ENCODE results near the gene LRRC75B.

Gene LRRC75B

GRCh38 chr22:24584871-24585411 is 7.9 kb downstream of the LRRC75B start:
- no peak for DNase-seq

- DNase-seq, result no peak
Measured at GRCh38 chr22:24584166-24584790, 8.6 kb downstream of the LRRC75B start.

DNA sequence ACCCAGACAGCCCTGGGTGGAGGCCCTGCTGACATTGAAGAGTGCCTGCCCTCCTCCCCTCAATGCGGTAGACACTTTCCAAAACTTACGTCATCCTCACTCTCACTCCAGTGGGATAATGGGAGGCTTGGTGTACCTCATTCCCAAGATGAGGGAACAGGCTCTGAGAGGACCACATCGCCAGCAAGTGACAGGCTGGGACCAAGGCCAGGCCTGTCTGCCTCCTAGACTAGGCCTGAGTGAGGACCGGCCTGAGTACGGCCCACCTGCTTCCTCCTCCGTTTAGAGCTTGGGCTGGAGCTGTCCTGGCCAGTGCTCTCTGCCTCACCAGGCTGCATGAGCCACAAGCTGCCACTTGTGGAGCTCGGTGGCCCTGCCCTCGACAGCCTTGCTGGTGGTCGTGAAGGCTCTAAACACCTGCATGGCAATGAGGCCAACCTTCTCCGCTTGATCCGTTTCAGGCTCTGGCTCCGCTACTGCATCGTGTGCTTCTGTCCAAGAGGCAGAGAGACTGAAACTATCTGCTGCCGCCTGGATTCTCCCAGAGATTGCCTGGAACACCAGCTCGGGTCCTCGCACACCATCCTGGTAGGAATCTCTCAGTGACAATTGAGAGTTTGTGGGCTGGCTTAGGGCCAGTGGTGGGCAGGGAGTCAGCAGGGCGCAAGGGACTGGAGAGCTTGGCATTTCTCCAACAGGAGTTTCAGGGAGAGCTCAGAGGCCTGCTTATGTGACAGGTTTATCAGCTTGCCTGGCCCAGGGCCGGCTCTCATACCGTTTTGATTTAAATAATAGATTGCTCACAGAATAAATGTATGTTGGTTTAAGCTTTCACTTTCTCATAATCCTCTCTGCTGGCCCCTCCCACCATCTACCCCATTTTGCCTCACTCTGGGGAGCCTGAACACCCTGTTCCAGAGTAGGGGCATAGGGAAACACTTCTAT is 9.4 kb downstream of the LRRC75B start:
- no peak for DNase-seq

- DNase-seq, result no peak
Measured at GRCh38 chr22:24582056-24582814, 10.6 kb downstream of the LRRC75B start.

GRCh38 chr22:24580276-24580675 is 12.6 kb downstream of the LRRC75B start:
- DNase-seq, result peak; percentile 71

- DNase-seq, result no peak
Measured at GRCh38 chr22:24579258-24579601, 13.6 kb downstream of the LRRC75B start.

GRCh38 chr22:24578355-24579257 is 14.3 kb downstream of the LRRC75B start:
- no peak for DNase-seq

DNA sequence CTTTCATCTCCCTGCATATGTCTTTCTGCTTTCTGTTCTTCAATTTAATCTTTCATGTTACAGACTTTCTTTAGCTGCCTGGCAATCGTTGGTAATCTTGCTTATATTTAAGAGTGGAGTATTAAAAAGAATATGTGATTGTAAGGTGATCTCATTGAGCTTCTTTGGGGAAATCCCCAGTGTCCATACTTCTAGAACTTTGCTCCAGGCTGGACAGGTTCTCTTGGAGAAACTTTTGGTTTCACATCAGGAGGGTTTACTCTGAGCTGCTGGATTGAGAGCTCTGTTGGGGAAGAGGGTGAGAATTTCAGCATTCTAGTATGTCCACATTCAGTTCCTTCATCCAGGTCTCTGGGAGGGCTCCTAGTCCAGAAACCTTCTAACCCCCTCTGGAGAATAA is 16.1 kb downstream of the LRRC75B start:
- DNase-seq, result no peak

DNA sequence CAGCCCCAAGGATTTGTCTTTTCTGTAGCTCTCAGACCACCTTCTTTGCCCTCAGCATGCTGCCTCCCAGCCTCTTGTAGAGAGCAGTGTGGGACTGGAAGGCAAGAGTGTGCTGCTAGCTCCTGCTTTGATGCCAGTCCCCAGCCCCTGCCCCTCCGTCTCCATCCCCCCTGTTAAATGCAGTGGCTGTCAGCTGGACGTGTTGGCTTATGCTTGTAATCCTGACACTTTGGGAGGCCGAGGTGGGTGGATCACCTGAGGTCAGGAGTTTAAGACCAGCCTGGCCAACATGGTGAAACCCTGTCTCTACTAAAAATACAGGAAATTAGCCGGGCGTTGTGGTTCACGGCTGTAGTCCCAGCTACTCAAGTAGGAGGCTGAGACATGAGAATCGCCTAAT is 21.6 kb downstream of the LRRC75B start:
- no peak for DNase-seq

DNA sequence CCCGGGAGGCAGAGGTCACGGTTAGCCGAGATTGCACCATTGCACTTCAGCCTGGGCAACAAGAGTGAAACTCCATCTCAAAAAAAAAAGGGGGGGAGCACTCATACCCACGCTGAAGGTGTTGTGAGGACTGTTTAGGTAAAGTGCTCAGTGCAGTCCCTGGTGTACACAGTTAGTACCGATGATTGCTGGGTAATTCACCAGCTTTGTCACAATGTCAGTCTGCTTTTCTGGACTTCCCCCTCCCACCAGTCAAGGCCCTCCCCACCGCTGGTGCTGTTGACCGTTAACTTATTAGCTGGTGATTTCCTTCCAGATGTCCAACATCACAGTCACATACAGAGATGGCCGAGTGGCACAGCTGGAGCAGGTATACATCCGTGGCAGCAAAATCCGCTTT is 25.2 kb downstream of the LRRC75B start:
- DNase-seq, result no peak

DNA sequence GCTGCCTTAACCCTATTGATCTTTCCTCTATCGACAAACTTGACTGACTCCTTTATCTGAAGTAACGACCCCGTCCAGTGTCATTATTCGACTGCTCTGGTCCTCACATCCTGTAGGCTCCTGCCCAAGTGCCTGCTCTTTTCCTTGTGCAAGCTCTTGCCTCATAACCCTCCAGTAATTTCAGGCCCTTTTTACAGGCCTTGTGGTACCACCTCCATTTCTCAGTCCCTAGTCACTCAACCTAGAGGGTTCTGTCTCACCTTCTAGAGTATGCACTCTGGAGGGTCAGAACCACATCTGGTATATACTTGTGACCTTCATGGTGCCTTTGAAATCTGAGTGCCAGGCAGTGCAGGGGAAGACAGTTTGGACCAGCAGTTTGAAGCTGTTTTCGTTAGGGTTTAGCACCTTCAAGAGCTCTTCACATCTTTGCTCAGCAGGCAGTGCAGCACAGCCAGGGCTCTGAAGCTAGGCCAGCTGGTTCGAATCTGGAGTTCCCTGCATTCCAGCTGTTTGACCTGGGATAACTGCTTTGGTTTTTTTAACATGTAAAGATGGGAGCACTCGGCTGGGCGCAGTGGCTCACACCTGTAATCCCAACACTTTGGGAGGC is 25.9 kb downstream of the LRRC75B start:
- DNase-seq, result no peak

DNA sequence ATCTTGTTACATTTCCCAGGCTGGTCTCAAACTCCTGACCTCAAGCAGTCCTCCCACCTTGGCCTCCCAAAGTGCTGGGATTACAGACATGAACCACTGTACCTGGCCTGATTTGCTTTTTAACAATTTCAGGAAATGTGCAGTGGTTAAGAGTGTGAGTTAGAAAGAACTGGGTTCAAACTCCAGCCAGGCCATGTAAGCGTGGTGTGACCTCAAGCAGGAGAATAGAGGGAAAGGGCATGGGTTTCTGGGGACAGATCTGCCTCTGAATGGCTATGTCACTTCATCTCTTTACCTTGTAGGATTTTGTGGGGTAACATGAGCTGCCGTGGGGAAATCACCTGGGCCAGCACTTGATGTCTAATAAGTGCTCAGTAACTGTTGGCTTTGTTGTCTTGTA is 27.8 kb downstream of the LRRC75B start:
- no peak for DNase-seq

- no peak for DNase-seq
Measured at GRCh38 chr22:24564376-24565058, 28.4 kb downstream of the LRRC75B start.

DNA sequence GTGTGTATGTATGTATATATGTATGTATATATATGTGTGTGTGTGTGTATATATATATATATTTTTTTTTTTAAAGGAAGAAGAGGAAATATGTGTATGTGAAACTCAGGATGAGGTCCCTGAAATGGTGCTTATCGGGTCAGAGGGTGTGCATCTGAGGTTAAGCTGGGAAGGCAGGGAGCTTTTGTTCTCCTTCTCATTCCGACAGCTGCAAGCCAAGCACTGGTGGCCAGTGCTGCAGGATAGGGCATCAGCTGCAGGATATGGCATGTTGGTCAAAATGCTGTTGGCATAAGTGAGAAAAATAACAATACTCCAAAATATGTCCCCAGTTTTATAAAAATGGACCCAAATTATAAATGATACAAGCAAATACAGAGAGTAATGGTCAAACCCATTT is 29.6 kb downstream of the LRRC75B start:
- DNase-seq, result no peak

GRCh38 chr22:24559471-24559870 is 33.4 kb downstream of the LRRC75B start:
- DNase-seq, result no peak

DNA sequence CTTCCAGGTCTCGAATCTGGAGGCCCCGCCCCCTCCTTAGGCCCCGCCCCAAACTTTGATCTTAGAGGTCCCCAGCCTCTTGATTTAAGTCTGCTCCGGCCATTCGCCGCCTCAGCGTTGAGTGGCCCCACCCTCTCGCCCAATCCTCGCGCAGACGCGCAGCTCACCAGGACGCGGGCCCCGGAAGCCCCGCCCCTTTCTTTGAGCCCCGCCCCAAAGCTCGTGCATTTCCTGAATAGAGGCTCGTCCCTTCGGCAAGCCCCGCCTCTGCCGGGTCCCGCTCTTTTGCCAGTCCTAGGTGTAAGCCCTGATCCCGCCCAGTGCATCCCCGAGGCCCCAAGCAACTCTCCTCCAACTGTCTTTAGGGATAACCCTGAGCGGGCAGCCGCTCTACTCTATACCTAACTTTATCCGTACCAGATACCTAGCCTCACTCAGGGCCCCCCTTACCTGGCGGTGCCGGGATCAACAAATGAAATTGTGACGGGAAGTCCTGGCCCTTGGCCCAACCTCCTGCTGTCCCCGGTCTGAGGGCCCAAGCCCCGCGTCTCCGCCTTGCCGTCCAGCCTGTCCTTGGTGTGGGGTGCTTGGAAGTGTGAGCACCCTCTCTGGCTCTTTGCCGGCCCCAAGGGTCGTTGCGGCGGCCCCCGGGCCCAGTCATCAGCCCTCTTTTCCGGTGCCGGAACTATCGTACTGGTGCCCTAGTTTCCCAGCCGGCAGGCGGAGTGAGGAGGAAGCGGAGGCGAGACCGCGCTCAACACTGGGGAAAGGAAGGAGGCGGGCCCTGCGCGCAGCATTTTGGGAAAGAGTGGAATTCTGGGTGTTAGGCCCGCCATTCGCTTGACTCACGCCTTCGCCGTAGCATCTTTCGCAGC is 37.5 kb downstream of the LRRC75B start, which contains the start of gene SNRPD3:
Gene SNRPD3 (plus strand): TSS at position 835 of the 875 bp plus-strand sequence. CDS start 1,676 bp downstream, outside the sequence.
- peak; percentile 99 for DNase-seq

- DNase-seq, result peak; percentile 33
Measured at GRCh38 chr22:24554313-24555164, 38.3 kb downstream of the LRRC75B start, which contains the start of gene GUCD1. Gene GUCD1, minus strand, starts transcription at chr22:24555138. Its CDS starts 147 bp downstream, at chr22:24554991.

DNA sequence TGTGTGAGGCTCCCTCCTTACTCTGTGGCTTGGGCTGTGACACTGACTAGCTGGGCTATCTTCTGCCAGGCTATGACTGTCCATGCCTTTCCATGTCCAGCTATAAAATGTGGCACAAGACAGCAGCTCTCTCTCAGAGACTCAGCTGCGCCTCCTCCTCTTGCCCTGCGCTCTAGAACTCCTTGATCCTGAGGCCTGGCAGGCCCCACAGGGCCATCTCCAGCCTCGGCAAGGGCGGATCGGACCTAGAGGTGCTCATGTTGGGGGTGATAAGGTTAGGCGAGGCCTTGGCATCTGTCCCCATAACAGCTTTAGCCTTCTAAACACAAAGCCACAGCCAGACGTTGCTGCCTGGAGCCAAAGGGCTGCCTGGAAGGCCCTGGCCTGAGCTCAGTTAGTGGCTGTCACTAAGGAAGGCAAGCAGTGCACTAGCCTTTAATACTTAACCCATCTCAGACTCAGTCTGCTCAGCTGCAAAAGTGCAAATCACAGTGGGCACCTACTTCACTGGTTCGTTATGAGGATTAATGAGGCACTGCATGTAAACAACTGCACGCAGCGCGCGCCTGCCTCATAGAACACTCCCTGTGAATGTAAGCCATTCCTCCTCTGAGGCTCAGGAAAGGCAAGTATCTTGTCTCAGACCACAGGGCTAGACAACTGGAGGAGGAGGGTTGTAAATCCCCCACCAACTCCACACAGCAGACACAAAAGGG is 39.1 kb downstream of the LRRC75B start:
- DNase-seq, result no peak
